Activated naive CD4-positive, alpha-beta T cell treated with Interleukin-2 at 50 U/mL for 16 hours (primary cell): ENCODE results near the gene AVP.
"Not testable (repeated sequence)": the region's sequence is repeated elsewhere in the genome, so short reads cannot be mapped to it uniquely, and the experiment has no call there.

ENCODE experiments used
- DNase-seq: peaks from one replicate; pipeline ENCODE4 v3.0.0-alpha.2; 2020

The AVP gene

DNA sequence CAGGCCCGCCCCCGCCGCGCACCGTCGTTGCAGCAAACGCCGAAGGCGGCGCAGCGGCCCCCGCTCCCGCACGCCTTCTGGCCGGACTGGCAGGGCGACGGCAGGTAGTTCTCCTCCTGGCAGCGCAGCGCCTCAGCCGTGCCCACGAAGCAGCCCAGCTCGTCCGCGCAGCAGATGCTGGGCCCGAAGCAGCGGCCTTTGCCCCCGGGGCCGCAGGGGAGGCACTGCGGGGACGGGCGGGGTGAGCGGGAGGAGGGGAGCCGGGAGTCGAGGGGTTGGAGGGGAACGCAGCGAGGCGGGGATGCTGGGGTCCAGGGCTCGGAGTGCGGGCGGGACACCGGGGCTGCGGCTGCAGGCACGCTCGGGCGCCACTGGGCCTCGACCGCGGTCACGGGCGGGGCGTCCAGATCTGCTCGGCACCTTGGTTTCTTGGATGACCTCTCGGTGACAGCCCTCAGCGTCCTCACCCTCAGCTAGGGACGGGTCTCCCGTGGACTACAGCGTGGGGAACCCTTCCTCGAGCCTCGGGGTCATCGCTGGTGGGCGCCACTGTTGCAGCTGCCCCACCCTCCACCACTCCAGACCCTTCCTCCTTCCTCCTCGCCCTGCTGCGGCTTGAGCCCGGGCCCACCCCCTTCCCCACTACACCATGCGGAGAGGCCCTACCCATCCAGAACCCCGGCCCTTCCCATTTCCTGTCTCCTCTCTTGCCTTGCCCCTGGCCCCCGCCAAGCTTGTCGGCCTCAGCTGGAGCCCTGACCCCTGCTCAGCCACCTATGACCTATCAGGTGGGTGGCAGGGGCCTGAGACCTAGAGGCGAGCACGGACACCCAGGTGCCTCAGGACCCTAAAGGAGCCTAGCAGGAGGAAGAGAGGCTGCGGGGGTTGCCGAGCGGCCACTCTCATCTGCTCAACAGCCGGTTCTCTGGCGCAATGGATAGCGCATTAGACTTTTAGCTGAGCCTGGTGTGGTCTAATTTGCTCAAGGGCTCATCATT lies 1.3 kb downstream of the AVP start:
- DNase-seq, result no peak

DNA sequence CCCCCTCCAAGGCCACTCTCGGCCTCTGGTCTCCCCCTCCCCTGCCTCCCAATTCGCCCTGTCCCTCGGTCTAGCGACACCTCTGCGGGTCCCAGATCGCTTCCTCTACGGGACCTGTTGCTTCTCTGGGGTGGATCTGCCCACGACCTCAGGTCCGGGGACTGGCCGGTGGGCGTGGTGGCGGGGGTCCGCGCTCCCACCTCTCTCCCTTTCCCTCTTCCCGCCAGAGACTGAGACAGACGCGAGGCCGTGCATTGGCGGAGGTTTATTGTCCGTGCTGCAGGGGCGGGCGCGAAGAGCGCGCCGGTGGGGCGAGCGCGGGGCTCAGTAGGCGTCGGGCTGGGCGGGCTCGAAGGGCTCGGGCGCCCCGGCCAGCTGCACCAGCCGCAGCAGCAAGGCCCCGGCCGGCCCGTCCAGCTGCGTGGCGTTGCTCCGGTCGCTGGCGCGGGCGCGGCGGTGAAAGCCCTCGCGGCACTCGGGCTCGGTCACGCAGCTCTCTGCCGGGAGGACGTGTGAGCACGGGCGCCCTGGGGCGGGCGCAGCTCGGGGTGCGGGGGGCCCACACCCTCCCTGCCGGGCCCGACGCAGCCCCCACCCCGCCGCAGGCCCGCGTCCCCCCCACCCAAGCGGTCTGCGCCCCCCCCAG lies 2.1 kb downstream of the AVP start:
- no peak for DNase-seq

DNA sequence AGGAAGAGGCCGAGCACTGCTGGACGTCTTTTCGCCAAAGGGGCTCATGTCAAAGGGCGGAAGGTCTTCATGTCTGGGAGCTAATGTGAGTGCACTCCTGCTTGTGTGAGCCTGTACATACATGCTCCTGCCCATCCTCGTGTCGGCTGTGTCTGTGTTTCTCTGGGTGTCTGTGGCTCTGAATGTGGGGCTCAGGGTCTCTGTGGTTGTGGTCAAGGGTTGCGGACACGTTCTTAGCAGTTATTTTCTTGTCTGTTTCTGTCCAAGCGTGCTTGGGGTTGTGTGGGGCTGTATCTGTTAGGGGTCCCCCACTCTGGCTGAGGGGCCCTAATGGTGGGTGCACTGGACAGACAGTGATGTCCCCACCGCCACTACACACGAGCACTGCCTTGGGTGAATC lies 2.9 kb downstream of the AVP start:
- DNase-seq, result no peak

DNA sequence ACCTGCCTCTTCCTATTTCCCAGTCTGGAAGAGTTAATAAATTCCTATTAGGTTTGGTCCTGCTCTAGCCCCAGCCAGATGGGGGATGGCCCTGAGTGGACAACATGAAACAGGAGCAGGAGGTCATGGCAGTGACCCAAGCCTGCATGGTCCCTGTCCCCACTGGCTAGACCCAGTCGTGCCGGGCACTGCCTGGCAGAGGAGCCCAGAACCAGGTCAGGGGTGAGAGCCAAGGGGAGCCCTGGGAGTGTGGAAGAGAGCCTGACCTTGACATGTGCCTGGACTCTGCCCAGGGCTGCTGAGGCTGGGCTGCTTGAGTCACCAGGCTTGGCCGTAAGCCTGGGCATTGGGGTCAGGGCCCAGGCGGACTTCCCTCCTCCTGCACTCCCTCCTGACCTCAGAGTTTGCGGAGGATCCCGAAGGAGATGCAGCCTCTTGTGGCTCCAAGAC lies 3.6 kb downstream of the AVP start:
- DNase-seq, result no peak

DNA sequence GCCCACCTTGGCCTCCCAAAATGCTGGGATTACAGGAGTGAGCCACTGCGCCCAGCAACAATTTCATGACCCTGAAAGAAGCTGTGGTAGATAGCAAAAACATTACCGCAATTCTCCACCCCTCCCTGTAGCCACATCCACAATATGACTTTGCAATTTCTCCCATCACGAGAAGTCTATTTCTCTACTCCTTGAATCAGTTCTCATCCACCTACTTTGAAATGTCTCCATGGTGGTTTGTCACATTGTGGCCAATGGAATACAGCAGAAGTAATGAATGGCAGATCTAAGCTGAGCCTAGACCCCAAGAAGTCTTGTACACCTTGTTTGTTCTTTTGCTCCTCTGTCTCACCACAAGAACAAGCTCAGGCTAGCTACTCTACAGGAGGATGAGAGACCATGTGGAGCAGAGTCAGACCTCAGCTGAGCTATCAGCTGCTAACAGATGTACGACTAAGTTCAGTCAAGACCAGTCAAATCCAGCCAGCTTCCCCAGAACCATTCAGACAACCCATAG lies 6.8 kb downstream of the AVP start:
- no peak for DNase-seq

DNA sequence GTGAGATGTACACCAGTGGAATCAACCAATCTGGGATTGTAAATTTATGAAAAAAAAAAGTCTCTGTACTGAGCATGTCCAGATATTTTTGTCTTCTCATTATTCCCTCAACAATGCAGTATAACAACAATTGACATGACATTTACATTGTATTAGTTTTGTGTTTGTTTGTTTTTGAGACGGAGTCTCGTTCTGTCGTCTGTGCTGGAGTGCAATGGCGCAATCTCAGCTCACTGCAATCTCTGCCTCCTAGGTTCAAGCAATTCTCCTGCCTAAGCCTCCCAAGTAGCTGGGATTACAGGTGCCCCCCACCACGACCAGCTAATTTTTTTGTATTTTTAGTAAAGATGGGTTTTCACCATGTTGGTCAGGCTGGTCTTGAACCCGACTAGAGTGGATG lies 9.2 kb downstream of the AVP start:
- not testable (repeated sequence) for DNase-seq

DNA sequence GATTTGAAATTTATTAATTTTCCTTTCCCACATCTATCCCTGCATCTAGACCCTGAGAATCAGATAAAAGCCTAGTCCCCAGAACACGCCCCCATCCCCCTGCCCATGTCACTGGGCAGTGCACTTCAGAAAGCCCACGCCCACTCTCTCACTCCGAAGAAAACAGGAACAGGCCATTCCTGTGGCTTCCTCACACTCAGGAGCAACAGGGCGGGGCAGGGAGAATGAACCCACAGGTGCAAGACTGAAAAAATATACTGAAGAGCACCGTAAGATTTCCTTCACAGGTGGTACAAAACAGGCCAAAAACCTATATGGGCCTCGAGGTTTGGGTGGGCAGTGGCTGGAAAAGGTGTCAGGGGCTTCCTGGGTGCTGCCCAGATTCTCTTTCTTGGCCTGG lies 9.7 kb downstream of the AVP start:
- no peak for DNase-seq

DNA sequence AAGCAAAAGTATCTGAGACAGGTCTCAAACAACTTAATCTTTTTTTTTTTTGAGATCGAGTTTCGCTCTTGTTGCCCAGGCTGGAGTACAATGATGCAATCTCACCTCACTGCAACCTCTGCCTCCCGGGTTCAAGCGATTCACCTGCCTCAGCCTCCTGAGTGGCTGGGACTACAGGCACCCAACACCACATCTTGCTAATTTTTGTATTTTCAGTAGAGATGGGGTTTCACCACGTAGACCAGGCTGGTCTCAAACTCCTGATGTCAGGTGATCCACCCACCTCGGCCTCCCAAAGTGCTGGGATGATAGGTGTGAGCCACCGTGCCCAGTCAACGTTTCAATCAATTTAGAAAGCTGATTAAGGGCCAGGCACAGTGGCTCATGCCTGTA lies 11.3 kb downstream of the AVP start:
- not testable (repeated sequence) for DNase-seq

DNA sequence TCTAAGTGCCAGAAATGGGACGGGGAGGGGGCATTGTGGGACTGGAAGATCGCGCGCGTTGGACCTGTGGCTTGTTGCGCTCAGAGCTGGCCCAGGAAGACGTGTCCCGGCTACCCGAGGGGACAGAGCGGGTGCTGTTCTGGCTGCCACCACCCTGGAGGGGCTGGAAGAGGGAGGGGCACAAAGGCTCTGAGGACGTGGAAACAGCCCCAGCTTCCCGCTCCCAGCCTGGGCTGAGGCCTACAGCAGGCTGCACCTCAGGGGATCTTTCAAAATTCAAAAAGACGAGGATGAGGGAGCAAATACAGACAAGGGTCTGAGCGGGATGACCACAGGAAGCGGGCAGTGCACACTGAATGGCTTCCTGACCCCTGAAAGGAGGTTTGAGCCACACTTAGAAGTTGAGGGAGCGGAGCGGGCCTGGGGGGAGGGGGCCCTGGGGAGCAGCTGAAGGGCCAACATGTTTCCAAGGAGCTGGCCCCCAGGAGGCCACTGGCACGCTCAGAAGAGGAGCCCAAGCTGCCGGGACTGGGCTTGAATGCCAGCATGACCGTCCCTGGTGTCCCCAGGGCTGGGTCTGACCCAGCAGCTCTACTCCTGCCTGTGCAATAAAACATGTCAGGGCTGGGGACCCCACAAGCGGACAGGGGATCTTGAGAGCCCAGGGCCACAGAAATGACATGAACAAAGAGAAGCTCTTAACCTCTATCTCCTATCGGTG lies 11.8 kb downstream of the AVP start:
- DNase-seq, result no peak

DNA sequence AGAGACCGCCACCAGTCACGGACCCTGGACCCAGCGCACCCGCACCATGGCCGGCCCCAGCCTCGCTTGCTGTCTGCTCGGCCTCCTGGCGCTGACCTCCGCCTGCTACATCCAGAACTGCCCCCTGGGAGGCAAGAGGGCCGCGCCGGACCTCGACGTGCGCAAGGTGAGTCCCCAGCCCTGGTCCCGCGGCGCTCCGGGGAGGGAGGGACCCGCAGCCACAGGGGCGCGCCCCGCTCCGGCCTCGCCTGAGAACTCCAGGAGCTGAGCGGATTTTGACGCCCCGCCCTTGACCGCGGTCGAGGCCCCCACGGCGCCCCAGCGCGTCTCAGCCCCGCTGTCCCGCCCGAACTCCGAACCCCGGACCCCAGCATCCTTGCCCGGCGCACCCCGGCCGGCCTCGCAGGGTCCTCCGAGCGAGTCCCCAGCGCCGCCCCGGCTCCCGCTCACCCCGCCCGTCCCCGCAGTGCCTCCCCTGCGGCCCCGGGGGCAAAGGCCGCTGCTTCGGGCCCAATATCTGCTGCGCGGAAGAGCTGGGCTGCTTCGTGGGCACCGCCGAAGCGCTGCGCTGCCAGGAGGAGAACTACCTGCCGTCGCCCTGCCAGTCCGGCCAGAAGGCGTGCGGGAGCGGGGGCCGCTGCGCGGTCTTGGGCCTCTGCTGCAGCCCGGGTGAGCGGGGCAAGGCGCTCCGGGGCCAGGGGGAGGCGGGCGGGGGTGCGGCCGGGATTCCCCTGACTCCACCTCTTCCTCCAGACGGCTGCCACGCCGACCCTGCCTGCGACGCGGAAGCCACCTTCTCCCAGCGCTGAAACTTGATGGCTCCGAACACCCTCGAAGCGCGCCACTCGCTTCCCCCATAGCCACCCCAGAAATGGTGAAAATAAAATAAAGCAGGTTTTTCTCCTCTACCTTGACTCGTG lies 12.7 kb downstream of the AVP start, which contains the start of gene OXT:
Gene OXT (plus strand): TSS at position 11 of the 920 bp plus-strand sequence. CDS start 36 bp downstream, at position 47.
- DNase-seq, result peak; percentile 74

DNA sequence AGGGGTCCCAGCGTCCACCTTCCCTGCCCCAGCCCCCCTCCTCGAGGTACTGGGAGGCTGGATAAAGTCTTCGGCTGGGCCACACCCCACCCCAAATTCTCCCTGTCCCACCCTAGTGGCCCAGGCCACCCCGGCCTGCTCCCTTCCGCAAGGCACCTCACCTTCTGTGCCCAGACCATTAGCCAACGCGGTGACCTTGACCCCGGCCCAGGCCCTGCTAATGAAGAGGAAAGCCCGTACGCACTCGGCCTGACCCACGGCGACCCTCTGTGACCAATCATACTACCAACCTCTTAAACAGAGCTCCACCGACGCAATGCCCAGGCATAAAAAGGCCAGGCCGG lies 13.3 kb downstream of the AVP start:
- DNase-seq, result no peak

DNA sequence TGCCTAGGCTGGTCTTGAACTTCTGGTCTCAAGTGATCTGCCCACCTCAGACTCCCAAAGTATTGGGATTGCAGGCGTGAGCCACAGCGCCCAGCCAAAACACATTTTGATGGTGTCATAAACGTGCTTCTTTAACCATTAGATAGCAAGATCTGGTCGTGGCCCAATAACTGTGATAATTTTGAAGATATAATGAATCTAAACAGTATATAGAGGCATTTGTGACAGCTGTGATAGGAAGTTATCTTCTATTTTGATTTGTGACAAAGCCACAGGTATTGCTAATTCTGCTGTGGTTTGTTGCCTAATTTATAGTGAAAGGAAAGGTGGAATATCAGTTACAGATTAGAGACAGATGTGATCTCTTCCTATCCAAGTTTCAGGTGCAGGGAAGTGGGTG lies 13.8 kb downstream of the AVP start:
- DNase-seq, result no peak

DNA sequence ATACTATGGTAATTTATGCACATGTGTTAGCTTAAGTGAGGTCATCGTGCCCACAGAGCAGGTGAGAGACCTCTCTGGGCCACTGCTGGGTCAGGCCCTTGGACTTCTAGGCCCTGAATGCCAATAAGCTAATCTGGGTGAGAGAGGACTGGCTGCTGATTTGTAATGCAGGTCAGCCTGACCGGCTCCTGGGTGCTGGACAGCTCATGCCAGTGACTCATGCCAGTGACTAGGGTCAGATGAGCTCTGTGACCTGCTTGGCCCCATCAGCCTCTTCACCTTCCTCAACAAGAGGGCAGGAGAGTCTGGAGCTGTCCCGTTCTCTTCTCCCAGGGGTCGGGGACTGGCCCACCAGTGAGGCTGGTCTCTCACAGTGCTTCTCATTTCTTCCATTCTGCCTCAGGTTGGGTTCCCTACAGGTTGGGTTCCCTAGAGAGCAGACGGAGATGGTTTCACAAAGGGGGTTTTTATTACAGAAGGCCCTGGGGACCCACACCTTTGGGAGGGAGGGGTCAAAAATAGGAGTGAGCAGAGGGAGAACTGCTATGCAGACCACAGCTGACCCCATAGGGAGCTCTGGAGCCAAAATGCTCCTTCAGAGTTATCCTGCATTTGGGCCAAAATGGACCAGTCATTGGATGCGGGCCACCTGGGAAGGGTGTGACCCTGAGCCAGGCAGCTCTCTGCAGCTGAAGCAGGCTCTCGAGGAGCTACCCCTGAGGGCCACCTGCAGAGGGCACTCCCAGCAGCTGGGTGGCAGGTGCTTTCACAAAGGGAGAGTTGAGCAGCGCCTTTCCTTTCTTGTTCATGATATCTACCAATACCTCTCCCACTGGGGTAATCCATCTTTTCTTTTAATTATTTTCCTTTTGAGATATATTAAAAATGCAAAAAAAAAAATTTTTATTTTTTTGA lies 15.3 kb downstream of the AVP start:
- no peak for DNase-seq

DNA sequence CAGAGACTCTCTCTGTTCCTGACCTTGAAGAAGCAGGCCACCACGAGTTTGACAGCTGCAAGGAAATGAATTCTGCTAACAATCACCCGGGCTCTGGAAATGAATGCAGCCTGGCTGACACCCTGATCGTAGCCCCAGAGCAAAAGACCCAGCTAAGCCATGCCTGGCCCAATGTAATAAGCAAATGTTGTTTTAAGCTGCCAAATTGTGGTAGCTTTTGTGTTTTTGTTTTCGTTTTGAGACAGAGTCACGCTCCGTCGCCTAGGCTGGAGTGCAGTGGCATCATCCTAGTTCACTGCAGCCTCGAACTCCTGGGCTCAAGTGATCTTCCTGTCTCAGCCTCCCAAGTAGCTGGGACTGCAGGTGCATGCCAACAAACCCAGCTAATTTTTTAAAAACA lies 16.4 kb downstream of the AVP start:
- DNase-seq, result no peak

DNA sequence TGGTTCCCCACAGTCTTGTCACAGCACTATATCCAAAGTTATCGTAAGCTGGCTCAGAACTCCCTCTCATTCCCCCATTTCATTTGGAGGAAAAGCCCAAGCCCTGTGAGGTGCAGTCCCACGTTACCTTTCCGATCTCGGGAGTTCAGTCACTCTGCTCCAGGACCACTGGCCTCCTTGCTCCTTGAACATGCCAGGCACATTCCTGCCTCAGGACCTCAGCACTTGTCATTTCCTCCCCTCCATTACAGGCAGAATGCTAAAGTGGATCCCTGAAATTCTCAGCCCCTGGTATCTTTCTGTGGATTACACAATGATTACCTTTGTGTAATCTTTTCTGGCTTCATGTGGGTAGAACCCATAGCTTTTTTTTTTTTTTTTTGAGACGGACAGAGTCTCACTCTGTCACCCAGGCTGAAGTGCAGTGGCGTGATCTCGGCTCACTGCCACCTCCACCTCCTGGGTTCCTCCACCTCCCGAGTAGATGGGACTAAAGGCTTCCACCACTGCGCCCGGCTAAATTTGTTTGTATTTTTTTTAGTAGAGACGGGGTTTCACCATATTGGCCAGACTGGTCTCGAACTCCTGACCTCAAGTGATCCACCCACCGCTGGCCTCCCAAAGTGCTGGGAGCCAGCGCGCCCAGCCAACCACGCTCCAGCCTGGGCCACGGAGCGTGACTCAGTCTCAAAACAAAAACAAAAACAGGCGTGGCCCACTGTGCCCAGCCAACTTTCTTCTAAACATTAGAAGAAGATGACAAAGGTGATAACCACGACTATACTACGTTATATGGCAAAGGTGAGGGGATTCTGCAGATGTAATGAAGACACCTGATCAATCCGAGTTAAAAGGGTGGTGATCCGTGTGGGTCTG lies 17.1 kb downstream of the AVP start:
- DNase-seq, result no peak

DNA sequence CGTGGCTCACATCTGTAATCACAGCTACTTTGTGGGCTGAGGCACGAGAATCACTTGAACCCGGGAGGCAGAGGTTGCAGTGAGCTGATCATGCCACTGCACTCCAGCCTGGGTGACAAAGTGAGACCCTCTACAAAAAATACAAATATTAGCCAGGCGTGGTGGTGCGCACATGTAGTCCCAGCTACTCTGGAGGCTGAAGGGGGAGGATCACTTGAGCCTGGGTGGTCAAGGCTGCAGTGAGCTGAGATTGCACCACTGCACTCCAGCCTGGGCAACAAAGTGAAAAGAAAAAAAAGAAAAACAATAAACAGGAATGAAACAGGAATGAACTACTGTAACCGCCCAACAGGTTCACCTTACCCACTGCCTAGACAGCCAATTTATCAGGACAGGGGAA lies 20.4 kb downstream of the AVP start:
- DNase-seq, result not testable (repeated sequence)

DNA sequence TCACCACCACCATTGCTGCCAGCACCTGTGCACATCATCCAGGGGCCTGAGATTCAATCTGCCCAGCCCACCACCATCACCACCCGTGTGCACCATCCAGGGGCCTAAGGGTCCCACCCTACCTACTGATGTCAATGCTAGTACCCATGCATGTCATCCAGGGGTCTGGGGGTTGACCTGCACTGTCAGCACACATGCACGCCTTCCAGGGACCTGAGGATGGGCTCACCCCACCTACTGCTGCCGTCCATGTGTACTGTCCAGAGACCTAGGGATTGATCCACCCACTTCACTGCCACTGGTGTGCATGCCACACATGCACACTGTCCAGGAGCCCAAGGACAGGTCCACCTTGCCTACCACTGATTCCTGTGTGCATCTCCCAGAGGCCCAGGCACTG lies 25.0 kb downstream of the AVP start:
- DNase-seq, result no peak

DNA sequence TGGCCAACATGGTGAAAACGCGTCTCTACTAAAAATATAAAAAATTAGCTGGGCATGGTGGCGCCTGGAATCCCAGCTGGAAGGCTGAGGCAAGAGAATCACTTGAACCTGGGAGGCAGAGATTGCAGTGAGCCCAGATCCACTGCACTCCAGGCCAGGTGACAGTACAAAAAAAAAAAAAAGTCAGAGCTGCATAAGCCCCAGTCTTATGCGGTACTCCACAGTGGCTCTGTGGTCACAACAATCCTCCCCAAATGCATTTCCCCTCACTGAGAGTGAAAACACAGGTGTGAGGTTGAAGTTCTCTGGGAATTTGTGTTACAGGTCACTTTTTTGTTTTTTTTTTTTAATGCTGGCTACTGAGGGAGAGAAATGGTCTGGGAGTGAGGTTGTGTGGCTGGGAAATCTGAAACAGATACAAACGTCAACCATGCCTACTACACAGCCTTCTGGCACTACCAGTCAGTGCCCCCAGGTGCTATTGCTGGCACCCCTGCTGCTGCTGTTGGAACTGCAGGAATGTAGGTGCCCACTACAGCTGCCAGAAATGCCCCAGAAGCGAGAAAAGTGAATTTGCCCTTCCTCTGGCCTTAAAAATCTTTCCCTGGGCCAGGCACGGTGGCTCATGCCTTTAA lies 33.0 kb downstream of the AVP start:
- DNase-seq, result no peak
